Pancreas (tissue), 10 donors: ENCODE data around the gene SPANXA2. TPM values are rescaled to one million over a fixed set of nuclear protein-coding genes. Genes with fewer than 3 reads are reported as not detected.

Source experiments
- ATAC-seq, 4 donors: fragments of 200-7000 bp; cut with Tn5 transposase; one replicate each; pipeline versions ENCODE4 v1.8.0 to v1.9.1; 2020; ENCODE audit warnings: mild to moderate bottlenecking in 4 of 4, moderate library complexity in 4 of 4
- DNase-seq, 6 donors: peaks; one replicate each; pipeline ENCODE4 v3.0.0-alpha.2; 2020
- FAIRE-seq: peaks from 2 replicates; lab custom pipeline; 2012; peaks lifted over from hg19 to GRCh38; lab: Jason Lieb, UNC
- H3K27ac ChIP-seq, 4 donors: fragments of 200-600 bp; sonication (generic); 1 replicate in 3 of 4; 2 replicates in 1 of 4; pipeline versions ENCODE4 v1.5.0 to v1.8.0; 2020
- H3K27me3 ChIP-seq, 4 donors: fragments of 200-600 bp; one replicate each; pipeline ENCODE4 v1.8.0; 2021
- H3K36me3 ChIP-seq, 3 donors: fragments of 200-600 bp; sonication (generic) in 1 of 3; one replicate each; pipeline versions ENCODE4 v1.5.0 to v1.8.0; 2020 to 2021
- H3K4me1 ChIP-seq, 3 donors: fragments of 200-600 bp; one replicate each; pipeline ENCODE4 v1.8.0; 2021
- H3K4me3 ChIP-seq, 4 donors: fragments of 200-600 bp; sonication (generic) in 2 of 4; one replicate each; pipeline versions ENCODE4 v1.5.0 to v1.8.0; 2020 to 2021
- H3K9me3 ChIP-seq, 4 donors: fragments of 200-600 bp; one replicate each; pipeline ENCODE4 v1.8.0; 2021
- WGBS, 2 donors: extraction: QIAGEN DNeasy Blood & Tissue Kit; methylation state at CpG; one replicate each; pipeline ENCODE4 v1.1.7; 2013; 5-methylcytosine and 5-hydroxymethylcytosine counted together
- intact Hi-C, 3 donors: fragments of 100-400 bp; cut with DNase I; formaldehyde crosslinking; loops; one replicate each; pipeline versions ENCODE4 v1.11.1 to v1.14.2; 2022
- polyA plus RNA-seq, 2 donors: library from polyadenylated mRNA; stranded (reverse); fragments of 200-250 nt; gene quantifications; one replicate each; pipeline ENCODE4 v1.2.3, GENCODE V29; 2013
- total RNA-seq, 6 donors: library from RNA; stranded (reverse); fragmentation: NEBNext Ultra II Directional in 4 of 6; extraction: Animal tissue kit (Norgen Biotek cat#: 25700) in 4 of 6; gene quantifications; one replicate each; pipeline versions ENCODE4 v1.2.1 to v1.2.4, GENCODE V29; 2021 to 2023
- TF ChIP-seq, protein P1 (sequence below), 4 donors: fragments of 200-600 bp; sonication (generic) in 3 of 4; IDR thresholded peaks; one replicate each; pipeline versions ENCODE4 v1.5.0 to v1.8.0; 2021; ENCODE audit warnings: antibody characterized with exemption in 4 of 4
- donor health status: healthy with polysubstance abuse.
- donor health status: DM: no; HTN: no; CAD: no; lungs with moderate emphysema.
- donor health status: DM: no; HTN: no; CAD: no.
- donor health status: control.
- donor health status: control.
- donor health status: Bipolar disorder and iron deficiency.
- donor health status: DM: yes; HTN: yes; CAD: no.
- donor health status: DM: no; HTN: no; CAD: no.
- donor health status: DM: no; HTN: no; CAD: no.
- donor health status: DM: yes; HTN: yes; CAD: no.

The SPANXA2 gene
- total and polyA plus RNA-seq, 8 donors: not detected

DNA sequence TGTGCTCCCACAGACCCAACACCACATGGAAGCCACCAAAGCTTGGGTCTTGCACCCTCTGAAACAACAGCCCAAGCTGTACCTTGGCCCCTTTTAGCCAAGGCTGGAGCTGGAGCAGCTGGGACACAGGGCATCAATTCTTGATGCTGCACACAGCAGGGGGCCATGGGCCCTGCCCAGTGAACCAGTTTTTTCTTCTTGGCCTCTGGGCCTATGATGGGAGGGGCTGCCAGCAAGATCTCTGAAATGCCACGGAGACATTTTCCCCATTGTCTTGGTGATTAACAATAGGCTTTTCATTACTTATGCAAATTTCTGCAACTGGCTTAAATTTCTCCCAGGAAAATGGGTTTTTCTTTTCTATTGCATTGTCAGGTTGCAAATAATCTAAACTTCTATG lies 49.0 kb downstream of the SPANXA2 start:
- intact Hi-C loops: no loop called here
- H3K27ac ChIP-seq: no peak overlapping the region
- peaks cover 0 to 5% (median 0%) of the 10 kb centered on the region in 4 donors for H3K27me3 ChIP-seq
- ATAC-seq (no peak), FAIRE-seq (no peak), DNase-seq (no peak)
- H3K4me3 ChIP-seq: no peak overlapping the region
- no peaks in the 10 kb centered on the region for H3K4me1 ChIP-seq
- WGBS, 2 donors: 20 to 60% methylated on average over 1 of the region's 1 CpG
- H3K9me3 ChIP-seq: no peaks in the 10 kb centered on the region
- no peaks in the 10 kb centered on the region for H3K36me3 ChIP-seq
- TF ChIP-seq, protein P1, sequence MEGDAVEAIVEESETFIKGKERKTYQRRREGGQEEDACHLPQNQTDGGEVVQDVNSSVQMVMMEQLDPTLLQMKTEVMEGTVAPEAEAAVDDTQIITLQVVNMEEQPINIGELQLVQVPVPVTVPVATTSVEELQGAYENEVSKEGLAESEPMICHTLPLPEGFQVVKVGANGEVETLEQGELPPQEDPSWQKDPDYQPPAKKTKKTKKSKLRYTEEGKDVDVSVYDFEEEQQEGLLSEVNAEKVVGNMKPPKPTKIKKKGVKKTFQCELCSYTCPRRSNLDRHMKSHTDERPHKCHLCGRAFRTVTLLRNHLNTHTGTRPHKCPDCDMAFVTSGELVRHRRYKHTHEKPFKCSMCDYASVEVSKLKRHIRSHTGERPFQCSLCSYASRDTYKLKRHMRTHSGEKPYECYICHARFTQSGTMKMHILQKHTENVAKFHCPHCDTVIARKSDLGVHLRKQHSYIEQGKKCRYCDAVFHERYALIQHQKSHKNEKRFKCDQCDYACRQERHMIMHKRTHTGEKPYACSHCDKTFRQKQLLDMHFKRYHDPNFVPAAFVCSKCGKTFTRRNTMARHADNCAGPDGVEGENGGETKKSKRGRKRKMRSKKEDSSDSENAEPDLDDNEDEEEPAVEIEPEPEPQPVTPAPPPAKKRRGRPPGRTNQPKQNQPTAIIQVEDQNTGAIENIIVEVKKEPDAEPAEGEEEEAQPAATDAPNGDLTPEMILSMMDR (IDR thresholded peaks at IDR 0.05): no peak

Other genes with a start within 250 kb of the SPANXA2 start
- not detected for gene SPANXA1, start 5.0 kb upstream of the SPANXA2 start, total RNA-seq
- gene SPANXA1, start 5.0 kb upstream of the SPANXA2 start, polyA plus RNA-seq: not detected
- not detected for gene SPANXD, start 109.0 kb downstream of the SPANXA2 start, total RNA-seq
- gene SPANXD, start 109.0 kb downstream of the SPANXA2 start, polyA plus RNA-seq: not detected
- gene MAGEC3, start 248.6 kb downstream of the SPANXA2 start, total RNA-seq: not detected
- gene MAGEC3, start 248.6 kb downstream of the SPANXA2 start, polyA plus RNA-seq: under 1 TPM in 1 of 2 donors, not detected in 1; 0.12 TPM